GM12878 (cell line): ENCODE data around the gene B4GALT3. TPM values are rescaled to one million over a fixed set of nuclear protein-coding genes. Genes with fewer than 3 reads are reported as not detected.

Experiments
- BACH1 ChIP-seq: fragments of 450-650 bp; IDR thresholded peaks from 2 replicates; pipeline ENCODE4 v1.6.1; 2017; ENCODE audit warnings: mild to moderate bottlenecking, borderline replicate concordance
- CBFB ChIP-seq: IDR thresholded peaks from 2 replicates; pipeline ENCODE4 v1.6.1; 2016; ENCODE audit warnings: antibody characterized with exemption, low read depth
- CHD4 ChIP-seq: fragments of 200-600 bp; sonication (generic); IDR thresholded peaks from 2 replicates; pipeline ENCODE4 v1.6.1; 2016; ENCODE audit warnings: mild to moderate bottlenecking
- FOXK2 ChIP-seq: fragments of 450-650 bp; IDR thresholded peaks from 2 replicates; pipeline ENCODE4 v1.6.1; 2017; ENCODE audit warnings: mild to moderate bottlenecking, moderate library complexity
- GATAD2B ChIP-seq: fragments of 450-650 bp; conservative IDR thresholded peaks from 2 replicates; pipeline ENCODE4 v1.6.1; 2017; ENCODE audit warnings: low read depth, mild to moderate bottlenecking, moderate library complexity
- HDAC6 ChIP-seq: fragments of 200-600 bp; sonication (generic); IDR thresholded peaks from one replicate; pipeline ENCODE4 v1.8.0; 2017; ENCODE audit warnings: antibody characterized with exemption; ENCODE audit not compliant: unreplicated experiment
- IKZF2 ChIP-seq, 2 experiments: fragments of 450-650 bp; IDR thresholded peaks; 2 replicates each; pipeline ENCODE4 v1.6.1; 2017; ENCODE audit warnings: mild to moderate bottlenecking in 2 of 2, moderate library complexity in 2 of 2
- JUND ChIP-seq: IDR thresholded peaks from 2 replicates; pipeline ENCODE4 v1.6.1; 2012; ENCODE audit warnings: low read depth, mild to moderate bottlenecking, low read length, improper control_type of control experiment, moderate library complexity
- LARP7 ChIP-seq: fragments of 450-650 bp; IDR thresholded peaks from 2 replicates; pipeline ENCODE4 v1.6.1; 2017; ENCODE audit warnings: mild to moderate bottlenecking
- MXI1 ChIP-seq: fragments of 150-350 bp; IDR thresholded peaks from 2 replicates; pipeline ENCODE4 v1.6.1; 2011; ENCODE audit warnings: low read depth, mild to moderate bottlenecking, inconsistent platforms, low read length, improper control_type of control experiment
- MYC ChIP-seq: IDR thresholded peaks from 2 replicates; pipeline ENCODE4 v1.6.1; 2011; ENCODE audit warnings: mild to moderate bottlenecking, low read length, moderate library complexity, inconsistent platforms; ENCODE audit not compliant: insufficient read depth, insufficient replicate concordance, insufficient read length, severe bottlenecking
- PML ChIP-seq: IDR thresholded peaks from 2 replicates; pipeline ENCODE4 v1.6.1; 2012; ENCODE audit warnings: low read length, inconsistent platforms
- RAD51 ChIP-seq: fragments of 450-650 bp; IDR thresholded peaks from 2 replicates; pipeline ENCODE4 v1.6.1; 2016; ENCODE audit warnings: moderate library complexity, mild to moderate bottlenecking, inconsistent platforms
- RB1 ChIP-seq: fragments of 450-650 bp; formaldehyde crosslinking; IDR thresholded peaks from 2 replicates; pipeline ENCODE4 v1.6.1; 2017; ENCODE audit warnings: mild to moderate bottlenecking, borderline replicate concordance
- RFX5 ChIP-seq: IDR thresholded peaks from 2 replicates; pipeline ENCODE4 v1.6.1; 2011; ENCODE audit warnings: low read depth, low read length, improper control_type of control experiment
- SMAD5 ChIP-seq: IDR thresholded peaks from 2 replicates; pipeline ENCODE4 v1.6.1; 2016; ENCODE audit warnings: antibody characterized with exemption, low read depth
- SPI1 ChIP-seq: IDR thresholded peaks from 2 replicates; pipeline ENCODE4 v1.6.1; 2011; ENCODE audit warnings: low read depth, mild to moderate bottlenecking, low read length, moderate library complexity, borderline replicate concordance; ENCODE audit not compliant: insufficient read depth
- YY1 ChIP-seq: IDR thresholded peaks from 2 replicates; pipeline ENCODE4 v1.6.1; 2011; ENCODE audit warnings: low read depth, mild to moderate bottlenecking, low read length
- ZNF207 ChIP-seq: fragments of 450-650 bp; IDR thresholded peaks from 2 replicates; pipeline ENCODE4 v1.6.1; 2014; ENCODE audit warnings: antibody characterized with exemption, mild to moderate bottlenecking, borderline replicate concordance
- polyA plus RNA-seq, 11 experiments: library from polyadenylated mRNA; depleted of rRNA in 4 of 11; unstranded in 6 of 11; stranded (reverse) in 5 of 11; fragments of >200 nt; fragmentation: Nextera tagmentation in 4 of 11; fragmentation: Illumina TruSeq in 1 of 11; extraction: Ambion mirVana in 4 of 11; extraction: Trizol in 1 of 11; gene quantifications; 1 replicate in 1 of 11; 2 replicates in 10 of 11; pipeline versions ENCODE4 v1.2.1 to v1.2.3, GENCODE V29; 2011 to 2016; ENCODE audit warnings: inconsistent platforms in 2 of 11, missing spikeins in 2 of 11, low read depth in 1 of 11
- total RNA-seq, 4 experiments: library from RNA; depleted of rRNA in 3 of 4; stranded (reverse); fragments of >200 nt in 3 of 4; fragmentation: Illumina TruSeq in 1 of 4; extraction: Trizol in 1 of 4; gene quantifications; 2 replicates each; pipeline versions ENCODE4 v1.2.1 to v1.2.3, GENCODE V29; 2013 to 2021
- TF ChIP-seq, protein P1 (sequence below): fragments of 450-650 bp; formaldehyde crosslinking; IDR thresholded peaks from 2 replicates; pipeline ENCODE4 v1.4.0; 2022; ENCODE audit warnings: mild to moderate bottlenecking, moderate library complexity
- TF ChIP-seq, protein P2 (sequence below): fragments of 450-650 bp; IDR thresholded peaks from 2 replicates; pipeline ENCODE4 v1.6.1; 2016; ENCODE audit warnings: mild to moderate bottlenecking
- TF ChIP-seq, protein P3 (sequence below): fragments of 450-650 bp; IDR thresholded peaks from 2 replicates; pipeline ENCODE4 v1.6.1; 2018; ENCODE audit warnings: borderline replicate concordance, mild to moderate bottlenecking; ENCODE audit not compliant: partially characterized antibody

Gene B4GALT3
- total and polyA plus RNA-seq, 10 of the 15 experiments (the other 5 are each of a cell fraction or from before 2014, with no cell fraction given), result 27.1 to 58.9 (median 42.6) TPM

DNA sequence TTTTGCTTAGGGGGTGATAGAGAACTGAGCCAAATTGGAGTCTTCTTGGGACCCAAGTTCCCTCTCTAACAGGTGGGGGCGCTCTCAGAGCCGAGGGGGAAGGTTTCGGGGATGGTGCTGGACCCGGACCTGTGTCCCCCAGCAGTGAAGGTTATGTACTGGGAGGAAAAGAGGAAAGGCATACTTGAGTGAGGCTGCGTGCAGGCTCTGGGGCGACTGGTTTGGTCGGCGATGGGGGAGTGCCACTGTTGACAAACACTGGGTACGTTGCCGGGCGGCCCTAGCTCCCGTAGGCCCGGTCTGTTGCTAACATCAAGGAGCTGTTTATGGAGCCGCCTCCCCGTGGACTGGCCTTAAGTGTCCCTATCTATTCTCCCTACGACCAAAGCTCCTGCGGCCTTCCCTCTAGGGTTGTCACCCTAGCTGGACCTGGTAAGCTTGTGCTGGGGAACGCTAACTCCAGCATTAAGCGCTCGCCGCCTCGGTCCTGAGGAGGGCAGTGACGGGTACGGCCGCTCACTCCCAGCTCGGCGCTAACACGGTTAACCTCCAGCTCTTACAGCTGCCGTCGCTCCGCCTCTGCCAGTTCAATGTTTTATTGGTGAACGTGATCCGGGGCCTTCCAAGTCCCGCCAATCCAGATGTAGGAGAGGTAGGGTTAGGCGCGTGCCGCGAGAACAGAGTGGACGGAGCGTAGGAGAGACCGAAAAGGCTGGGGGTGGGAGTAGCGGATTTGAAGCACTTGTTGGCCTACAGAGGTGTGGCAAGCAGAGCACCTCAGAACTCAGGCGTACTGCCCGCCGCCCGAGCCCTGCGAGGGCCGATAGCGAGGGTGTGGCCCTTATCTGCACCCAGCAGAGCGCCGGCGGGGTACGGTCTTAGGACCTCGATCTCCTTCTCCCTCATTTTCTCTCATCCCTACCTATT, 11.3 kb downstream of the B4GALT3 start, which contains the start of gene PPOX (continued):
- TF ChIP-seq, protein P1, sequence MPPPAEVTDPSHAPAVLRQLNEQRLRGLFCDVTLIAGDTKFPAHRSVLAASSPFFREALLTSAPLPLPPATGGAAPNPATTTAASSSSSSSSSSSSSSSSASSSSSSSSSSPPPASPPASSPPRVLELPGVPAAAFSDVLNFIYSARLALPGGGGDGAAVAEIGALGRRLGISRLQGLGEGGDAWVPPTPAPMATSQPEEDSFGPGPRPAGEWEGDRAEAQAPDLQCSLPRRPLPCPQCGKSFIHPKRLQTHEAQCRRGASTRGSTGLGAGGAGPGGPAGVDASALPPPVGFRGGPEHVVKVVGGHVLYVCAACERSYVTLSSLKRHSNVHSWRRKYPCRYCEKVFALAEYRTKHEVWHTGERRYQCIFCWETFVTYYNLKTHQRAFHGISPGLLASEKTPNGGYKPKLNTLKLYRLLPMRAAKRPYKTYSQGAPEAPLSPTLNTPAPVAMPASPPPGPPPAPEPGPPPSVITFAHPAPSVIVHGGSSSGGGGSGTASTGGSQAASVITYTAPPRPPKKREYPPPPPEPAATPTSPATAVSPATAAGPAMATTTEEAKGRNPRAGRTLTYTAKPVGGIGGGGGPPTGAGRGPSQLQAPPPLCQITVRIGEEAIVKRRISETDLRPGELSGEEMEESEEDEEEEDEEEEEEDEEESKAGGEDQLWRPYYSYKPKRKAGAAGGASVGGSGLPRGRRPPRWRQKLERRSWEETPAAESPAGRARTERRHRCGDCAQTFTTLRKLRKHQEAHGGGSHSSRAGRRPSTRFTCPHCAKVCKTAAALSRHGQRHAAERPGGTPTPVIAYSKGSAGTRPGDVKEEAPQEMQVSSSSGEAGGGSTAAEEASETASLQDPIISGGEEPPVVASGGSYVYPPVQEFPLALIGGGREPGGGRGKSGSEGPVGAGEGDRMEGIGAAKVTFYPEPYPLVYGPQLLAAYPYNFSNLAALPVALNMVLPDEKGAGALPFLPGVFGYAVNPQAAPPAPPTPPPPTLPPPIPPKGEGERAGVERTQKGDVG (CRISPR knock-in tag), result no peak
- 0 out of 2 replicates have a peak, but pooled peaks have one; percentile 61 for TF ChIP-seq RFX5
- peak; percentile 64; the same call in 1 of the 2 replicates for TF ChIP-seq GATAD2B
- no peak for TF ChIP-seq MYC
- TF ChIP-seq CBFB, result peak; percentile 73
- peak; percentile 83 for TF ChIP-seq FOXK2
- peak; percentile 58; the same call in 1 of the 2 replicates for TF ChIP-seq ZNF207
- 0 out of 2 replicates have a peak, but pooled peaks have one; percentile 55 for TF ChIP-seq MXI1
- TF ChIP-seq CHD4, result no peak
- peak; percentile 85 for TF ChIP-seq RAD51
- TF ChIP-seq RB1, result peak; percentile 53; the same call in 1 of the 2 replicates
- no peak for TF ChIP-seq HDAC6
- 0 out of 4 replicates have a peak, but pooled peaks of 1 of the 2 experiments have one; percentile 3 for TF ChIP-seq IKZF2 (IDR thresholded peaks at IDR 0.05)
- 0 out of 2 replicates have a peak, but pooled peaks have one; percentile 3 for TF ChIP-seq JUND
- TF ChIP-seq, protein P2, sequence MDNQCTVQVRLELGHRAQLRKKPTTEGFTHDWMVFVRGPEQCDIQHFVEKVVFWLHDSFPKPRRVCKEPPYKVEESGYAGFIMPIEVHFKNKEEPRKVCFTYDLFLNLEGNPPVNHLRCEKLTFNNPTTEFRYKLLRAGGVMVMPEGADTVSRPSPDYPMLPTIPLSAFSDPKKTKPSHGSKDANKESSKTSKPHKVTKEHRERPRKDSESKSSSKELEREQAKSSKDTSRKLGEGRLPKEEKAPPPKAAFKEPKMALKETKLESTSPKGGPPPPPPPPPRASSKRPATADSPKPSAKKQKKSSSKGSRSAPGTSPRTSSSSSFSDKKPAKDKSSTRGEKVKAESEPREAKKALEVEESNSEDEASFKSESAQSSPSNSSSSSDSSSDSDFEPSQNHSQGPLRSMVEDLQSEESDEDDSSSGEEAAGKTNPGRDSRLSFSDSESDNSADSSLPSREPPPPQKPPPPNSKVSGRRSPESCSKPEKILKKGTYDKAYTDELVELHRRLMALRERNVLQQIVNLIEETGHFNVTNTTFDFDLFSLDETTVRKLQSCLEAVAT, result peak; percentile 67; the same call in 1 of the 2 replicates
- peak; percentile 91 for TF ChIP-seq PML
- TF ChIP-seq BACH1, result peak; percentile 54; the same call in 1 of the 2 replicates
- TF ChIP-seq SMAD5, result peak; percentile 52; the same call in 1 of the 2 replicates
- no peak for TF ChIP-seq SPI1
- peak; percentile 89 for TF ChIP-seq LARP7
- TF ChIP-seq, protein P3, sequence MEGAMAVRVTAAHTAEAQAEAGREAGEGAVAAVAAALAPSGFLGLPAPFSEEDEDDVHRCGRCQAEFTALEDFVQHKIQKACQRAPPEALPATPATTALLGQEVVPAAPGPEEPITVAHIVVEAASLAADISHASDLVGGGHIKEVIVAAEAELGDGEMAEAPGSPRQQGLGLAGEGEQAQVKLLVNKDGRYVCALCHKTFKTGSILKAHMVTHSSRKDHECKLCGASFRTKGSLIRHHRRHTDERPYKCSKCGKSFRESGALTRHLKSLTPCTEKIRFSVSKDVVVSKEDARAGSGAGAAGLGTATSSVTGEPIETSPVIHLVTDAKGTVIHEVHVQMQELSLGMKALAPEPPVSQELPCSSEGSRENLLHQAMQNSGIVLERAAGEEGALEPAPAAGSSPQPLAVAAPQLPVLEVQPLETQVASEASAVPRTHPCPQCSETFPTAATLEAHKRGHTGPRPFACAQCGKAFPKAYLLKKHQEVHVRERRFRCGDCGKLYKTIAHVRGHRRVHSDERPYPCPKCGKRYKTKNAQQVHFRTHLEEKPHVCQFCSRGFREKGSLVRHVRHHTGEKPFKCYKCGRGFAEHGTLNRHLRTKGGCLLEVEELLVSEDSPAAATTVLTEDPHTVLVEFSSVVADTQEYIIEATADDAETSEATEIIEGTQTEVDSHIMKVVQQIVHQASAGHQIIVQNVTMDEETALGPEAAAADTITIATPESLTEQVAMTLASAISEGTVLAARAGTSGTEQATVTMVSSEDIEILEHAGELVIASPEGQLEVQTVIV, result peak; percentile 39
- TF ChIP-seq YY1, result peak; percentile 70
